Activated naive CD8-positive, alpha-beta T cell treated with anti-CD3 and anti-CD28 coated beads, Interleukin-2, amount 10 ng/mL, durations not matched to agents 7 days and 5 days (primary cell): ENCODE data around the gene GRK7. TPM values are rescaled to one million over a fixed set of nuclear protein-coding genes. Genes with fewer than 3 reads are reported as not detected.
"Not testable (repeated sequence)": the region's sequence is repeated elsewhere in the genome, so short reads cannot be mapped to it uniquely, and the experiment has no call there.

Experiments used
- ATAC-seq: fragments of 150-1000 bp; cut with Tn5 transposase; one replicate; pipeline ENCODE4 v1.10.0; 2021; ENCODE audit warnings: low read depth, moderate library complexity
- POLR2A ChIA-PET: fragments of 350-600 bp; sonication (Branson Sonifier 250); formaldehyde crosslinking; loops from one replicate; lab custom pipeline; 2021; ENCODE audit warnings: antibody characterized with exemption; lab: Charles Lee
- DNase-seq: peaks from one replicate; pipeline ENCODE4 v3.0.0; 2021
- H3K27ac Mint-ChIP-seq: one replicate; pipeline ENCODE4 v1.8.0; 2022; ENCODE audit warnings: mild to moderate bottlenecking, mixed read lengths
- H3K27me3 Mint-ChIP-seq: one replicate; pipeline ENCODE4 v1.8.0; 2022; ENCODE audit warnings: mild to moderate bottlenecking, moderate library complexity, mixed read lengths
- H3K36me3 Mint-ChIP-seq: one replicate; pipeline ENCODE4 v1.8.0; 2021; ENCODE audit warnings: mild to moderate bottlenecking, mixed read lengths
- H3K4me1 Mint-ChIP-seq: one replicate; pipeline ENCODE4 v1.8.0; 2021; ENCODE audit warnings: mixed read lengths
- H3K4me3 Mint-ChIP-seq: one replicate; pipeline ENCODE4 v1.8.0; 2022; ENCODE audit warnings: mild to moderate bottlenecking, moderate library complexity, mixed read lengths
- H3K9me3 Mint-ChIP-seq: one replicate; pipeline ENCODE4 v1.8.0; 2021; ENCODE audit warnings: mixed read lengths
- total RNA-seq, 2 experiments: library from RNA; stranded (reverse); gene quantifications; one replicate each; pipeline ENCODE4 v1.2.3, GENCODE V29; 2021

GRK7 gene
- total RNA-seq, 2 experiments from 2014 or later = not detected

DNA sequence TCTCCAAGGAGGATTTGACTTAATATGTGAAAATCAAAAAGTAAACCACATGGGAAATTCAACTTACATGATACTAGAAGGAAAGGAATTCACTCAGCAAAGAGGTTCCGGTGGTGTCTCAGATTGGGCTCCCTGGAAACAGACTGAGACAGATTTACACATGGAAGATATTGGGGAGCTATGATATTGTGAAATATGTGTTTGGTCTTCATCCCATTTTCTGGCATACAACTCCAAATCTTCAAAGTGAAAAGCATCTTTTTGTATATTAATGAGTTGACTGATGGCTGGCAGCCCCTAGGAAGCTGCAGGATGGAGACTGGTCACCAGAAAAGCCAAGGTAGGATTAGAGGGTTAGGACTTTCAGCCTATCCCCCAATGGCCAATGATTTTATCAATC, 29.3 kb downstream of the GRK7 start:
- no peak overlapping the region for H3K4me3 Mint-ChIP-seq
- POLR2A ChIA-PET = no interaction called here
- peaks cover 37% of the 10 kb centered on the region for H3K4me1 Mint-ChIP-seq
- no peak overlapping the region for H3K27ac Mint-ChIP-seq
- DNase-seq (no peak), ATAC-seq (no peak)
- no peaks in the 10 kb centered on the region for H3K36me3 Mint-ChIP-seq
- no peaks in the 10 kb centered on the region for H3K9me3 Mint-ChIP-seq
- H3K27me3 Mint-ChIP-seq = no peaks in the 10 kb centered on the region

DNA sequence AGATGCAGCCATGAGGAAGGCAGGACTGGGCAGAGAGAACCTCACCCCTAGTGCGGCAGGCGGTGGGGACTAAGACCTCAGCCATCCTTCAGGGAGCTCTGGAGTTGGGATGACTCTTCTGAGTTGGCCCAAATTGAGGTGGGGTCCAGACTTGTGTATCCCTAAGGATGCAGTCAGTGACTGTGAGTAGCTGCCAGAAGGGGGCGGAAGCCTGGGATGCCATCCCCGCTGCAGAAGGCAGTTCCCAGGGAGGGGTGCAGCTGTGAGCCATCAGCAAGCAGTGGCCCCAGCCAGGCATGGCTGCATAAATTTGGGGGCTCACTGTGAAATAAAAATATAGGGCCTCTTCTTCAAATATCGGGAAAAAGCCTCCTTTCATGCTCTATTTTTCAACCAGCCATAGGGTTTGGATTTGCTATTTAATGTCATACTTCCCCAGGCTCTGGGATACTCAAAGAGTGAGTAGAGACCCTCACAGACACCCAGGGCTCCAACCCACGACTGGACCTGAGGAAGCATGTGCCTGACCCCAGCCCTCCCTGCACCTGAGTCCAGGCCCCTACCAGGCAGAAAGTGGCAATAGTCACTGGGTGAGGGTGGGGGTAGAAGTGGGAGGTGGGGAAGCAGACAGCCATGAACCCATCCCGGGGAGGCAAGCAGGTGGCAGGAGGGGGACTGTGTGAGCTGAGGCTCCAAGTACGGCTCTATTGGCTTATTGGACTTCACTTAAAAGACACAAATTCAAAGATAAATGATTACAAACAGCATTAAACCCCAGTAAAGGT, 30.5 kb downstream of the GRK7 start:
- peak overlapping the region; percentile 27 for H3K27ac Mint-ChIP-seq
- POLR2A ChIA-PET = interaction anchor here (0.6 kb wide), 2 partner anchors 52 to 182 kb away, joined by 3 to 4 read pairs; no protein-coding TSS in a partner anchor
- no peaks in the 10 kb centered on the region for H3K36me3 Mint-ChIP-seq
- peaks cover 42% of the 10 kb centered on the region for H3K4me1 Mint-ChIP-seq
- H3K9me3 Mint-ChIP-seq = no peaks in the 10 kb centered on the region
- no peak overlapping the region for H3K4me3 Mint-ChIP-seq
- ATAC-seq (no peak), DNase-seq (no peak)
- H3K27me3 Mint-ChIP-seq = no peaks in the 10 kb centered on the region

DNA sequence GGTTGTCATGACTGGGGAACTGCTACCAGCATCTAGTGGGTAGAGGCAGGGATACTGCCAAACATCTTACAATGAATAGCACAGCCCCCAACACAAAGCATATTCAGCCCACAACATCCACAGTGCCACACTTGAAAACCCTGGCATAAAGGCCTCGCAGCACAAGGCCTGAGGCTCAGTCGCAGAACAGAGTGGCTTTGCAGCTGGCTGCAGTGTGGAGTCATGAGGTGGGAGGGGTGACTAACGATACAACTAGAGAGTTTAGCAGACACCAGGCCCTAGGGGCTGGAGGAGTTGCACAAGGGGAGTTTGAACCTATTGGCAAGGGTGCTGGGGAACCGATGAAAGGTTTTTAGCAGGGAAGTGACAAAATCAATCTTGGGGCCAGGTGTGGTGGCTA, 32.1 kb downstream of the GRK7 start:
- H3K36me3 Mint-ChIP-seq = peaks cover 2% of the 10 kb centered on the region
- POLR2A ChIA-PET = interaction anchor here (2.9 kb wide), 1 partner anchor 80 kb away, joined by 13 read pairs; no protein-coding TSS in a partner anchor
- peaks cover 2% of the 10 kb centered on the region for H3K27me3 Mint-ChIP-seq
- H3K9me3 Mint-ChIP-seq = no peaks in the 10 kb centered on the region
- ATAC-seq = no peak
- H3K4me3 Mint-ChIP-seq = no peak overlapping the region
- peaks cover 41% of the 10 kb centered on the region for H3K4me1 Mint-ChIP-seq
- DNase-seq = peak; percentile 28
- peak overlapping the region; percentile 98 for H3K27ac Mint-ChIP-seq

DNA sequence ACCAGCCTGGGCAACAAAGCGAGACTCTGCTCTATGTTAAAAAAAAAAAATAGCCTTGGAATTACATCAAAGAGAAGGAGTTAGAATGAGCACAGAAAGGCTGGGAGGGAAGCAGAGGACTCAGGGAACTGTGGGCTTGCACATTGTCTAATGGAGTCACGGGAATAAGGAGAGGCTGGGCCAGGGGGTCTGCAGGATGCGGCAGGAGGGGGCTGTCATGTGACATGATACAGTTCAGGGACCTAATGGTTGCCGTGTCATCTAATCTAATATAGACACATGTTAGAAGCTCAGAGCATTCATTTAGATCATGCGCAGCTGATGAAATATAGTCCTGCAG, 32.5 kb downstream of the GRK7 start:
- peaks cover 2% of the 10 kb centered on the region for H3K36me3 Mint-ChIP-seq
- peaks cover 3% of the 10 kb centered on the region for H3K9me3 Mint-ChIP-seq
- peaks cover 41% of the 10 kb centered on the region for H3K4me1 Mint-ChIP-seq
- no peak for DNase-seq
- no peak overlapping the region for H3K4me3 Mint-ChIP-seq
- H3K27me3 Mint-ChIP-seq = peaks cover 2% of the 10 kb centered on the region
- H3K27ac Mint-ChIP-seq = peak overlapping the region; percentile 98
- POLR2A ChIA-PET = interaction anchor here (2.9 kb wide), 1 partner anchor 80 kb away, joined by 13 read pairs; no protein-coding TSS in a partner anchor
- no peak for ATAC-seq

DNA sequence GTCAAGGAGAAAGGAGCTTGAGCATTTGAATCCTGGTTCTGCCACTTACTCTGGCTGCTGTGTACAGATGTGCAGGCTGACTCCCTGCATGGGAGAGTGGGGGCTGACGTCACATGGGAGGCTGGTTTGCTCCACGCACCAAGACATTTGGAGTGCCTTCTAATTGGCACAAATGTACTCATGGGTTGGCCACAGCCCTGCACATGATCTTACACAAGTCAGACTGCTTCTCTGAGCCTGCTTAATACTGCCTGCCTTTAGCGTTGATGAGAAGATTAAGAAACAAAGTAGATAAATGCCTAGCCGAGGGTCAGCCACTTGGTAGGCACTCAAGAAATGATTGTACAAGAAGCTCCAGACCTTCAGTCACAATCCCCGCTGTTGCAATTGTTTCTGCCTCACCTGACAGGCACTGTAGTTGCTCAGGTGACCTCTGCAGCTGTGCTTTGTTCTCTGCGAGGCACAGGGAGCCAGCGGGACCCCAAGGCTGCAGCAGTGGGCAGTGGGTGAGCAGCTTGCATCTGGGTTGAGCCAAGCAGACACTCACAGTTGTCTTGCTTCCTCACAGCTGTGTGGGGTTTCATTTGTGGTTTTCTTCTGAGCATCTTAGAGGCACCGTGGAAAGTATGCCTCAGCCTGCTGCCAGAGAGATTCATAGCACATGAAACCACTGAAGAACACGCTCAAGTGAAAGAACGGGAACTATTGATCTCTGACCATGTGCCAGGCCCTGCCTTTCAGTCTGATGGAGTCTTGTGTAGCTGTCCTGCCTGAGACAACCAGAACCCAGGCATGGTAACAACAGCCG, 33.1 kb downstream of the GRK7 start:
- POLR2A ChIA-PET = interaction anchor here (0.6 to 2.9 kb wide), 5 partner anchors 8 to 79 kb away, joined by 3 to 25 read pairs (median 6); partner anchors contain the start of gene RNF7
- peaks cover 41% of the 10 kb centered on the region for H3K4me1 Mint-ChIP-seq

DNA sequence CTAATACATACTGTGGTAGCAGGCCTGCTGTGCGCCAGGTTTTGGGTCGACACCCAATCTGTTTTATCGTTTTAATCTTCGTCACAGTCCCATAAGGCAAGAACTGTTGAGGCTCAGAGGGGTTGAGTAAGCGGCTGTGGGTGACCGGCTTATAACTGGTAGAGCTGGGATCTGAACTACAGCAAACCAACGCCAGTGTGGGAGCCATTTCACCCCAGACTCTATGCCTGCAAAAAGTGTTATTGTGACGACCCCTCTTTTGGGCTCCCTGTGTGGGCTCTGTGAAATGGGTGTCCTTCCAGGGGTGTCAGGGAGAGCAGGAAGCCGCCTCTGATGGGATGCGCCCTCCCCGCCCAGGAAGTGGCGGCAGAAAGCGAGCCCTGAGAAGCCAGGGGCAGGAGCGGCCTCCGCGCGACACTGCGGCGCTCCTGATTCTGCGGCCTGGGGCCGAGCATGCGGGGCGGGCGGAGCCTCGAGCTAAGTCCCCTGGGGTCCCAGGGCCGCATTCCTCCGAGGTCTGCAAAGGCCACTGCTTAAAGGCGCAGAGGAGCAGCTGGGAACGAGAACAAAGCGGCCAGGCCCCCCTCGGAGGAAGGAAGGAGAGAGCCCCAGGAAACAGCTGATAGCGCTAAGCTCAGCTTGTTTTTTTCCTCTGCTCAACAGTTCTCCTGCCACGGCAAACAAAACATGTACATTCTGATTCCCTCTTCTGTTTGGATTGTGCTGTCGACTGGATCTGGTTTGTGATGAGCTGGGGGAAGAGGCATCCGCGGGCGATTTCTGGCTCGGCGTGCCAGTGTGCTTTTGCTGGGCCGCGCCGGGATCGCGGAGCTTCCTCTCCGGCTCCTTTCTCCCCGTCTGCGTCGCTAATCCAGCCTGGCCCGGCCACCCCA, 33.9 kb downstream of the GRK7 start:
- DNase-seq (peak; percentile 71), ATAC-seq (peak; percentile 39)
- POLR2A ChIA-PET = interaction anchor here (0.6 to 2.9 kb wide), 9 partner anchors 9 to 711 kb away, joined by 3 to 25 read pairs (median 4); partner anchors contain the start of genes ATP1B3, GRK7 and RNF7

More for the DNA sequence above, 33.1 kb downstream of the GRK7 start:
- peak; percentile 63 for DNase-seq
- H3K36me3 Mint-ChIP-seq = peaks cover 2% of the 10 kb centered on the region
- H3K27ac Mint-ChIP-seq = peak overlapping the region; percentile 98
- H3K4me3 Mint-ChIP-seq = peak overlapping the region; percentile 90
- ATAC-seq = peak; percentile 79
- peaks cover 2% of the 10 kb centered on the region for H3K27me3 Mint-ChIP-seq
- peaks cover 3% of the 10 kb centered on the region for H3K9me3 Mint-ChIP-seq

DNA sequence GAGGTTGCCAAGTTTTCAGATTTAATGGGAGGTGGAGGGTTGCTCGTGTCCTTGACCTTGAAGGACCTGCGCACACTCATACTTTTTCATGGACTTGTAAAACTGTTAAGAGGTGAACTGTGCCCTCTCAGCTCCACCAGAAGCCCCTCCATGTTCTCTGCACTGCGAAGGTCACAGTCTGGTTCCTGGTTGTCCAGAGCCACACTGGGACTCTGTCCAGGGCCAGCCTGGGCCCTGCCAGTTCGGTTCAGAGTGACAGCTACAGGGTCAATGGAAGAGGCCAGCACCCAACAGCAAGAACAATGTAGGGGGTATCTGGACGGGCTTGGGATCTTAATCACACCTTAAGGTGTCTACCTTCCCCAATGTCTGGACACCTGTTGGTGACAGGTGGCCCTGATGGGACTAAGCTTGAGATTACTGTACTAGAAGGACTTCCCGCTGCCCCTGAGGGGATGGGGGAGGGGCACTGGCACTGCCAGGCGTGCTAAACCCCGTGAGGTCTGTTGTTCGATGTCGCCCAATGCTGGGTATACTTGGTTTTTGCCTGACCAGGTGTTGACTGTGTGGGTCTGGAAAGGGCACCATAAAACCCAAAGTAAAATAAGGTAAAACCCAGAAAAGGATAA, 34.7 kb downstream of the GRK7 start:
- Mint-ChIP-seq H3K4me3 (peak overlapping the region; percentile 90), H3K27ac (peak overlapping the region; percentile 98), H3K36me3 (peaks cover 2% of the 10 kb centered on the region), H3K4me1 (peaks cover 41% of the 10 kb centered on the region), H3K9me3 (peaks cover 3% of the 10 kb centered on the region), H3K27me3 (peaks cover 5% of the 10 kb centered on the region)
- DNase-seq (peak; percentile 38), ATAC-seq (no peak)
- POLR2A ChIA-PET = interaction anchor here (0.6 to 2.9 kb wide), 5 partner anchors 10 to 711 kb away, joined by 3 to 25 read pairs (median 13); partner anchors contain the start of genes ATP1B3 and RNF7

More for the DNA sequence above, 33.9 kb downstream of the GRK7 start:
- Mint-ChIP-seq H3K4me1 (peaks cover 41% of the 10 kb centered on the region), H3K36me3 (peaks cover 2% of the 10 kb centered on the region), H3K27me3 (peaks cover 2% of the 10 kb centered on the region), H3K4me3 (peak overlapping the region; percentile 90), H3K27ac (peak overlapping the region; percentile 98), H3K9me3 (peaks cover 3% of the 10 kb centered on the region)

DNA sequence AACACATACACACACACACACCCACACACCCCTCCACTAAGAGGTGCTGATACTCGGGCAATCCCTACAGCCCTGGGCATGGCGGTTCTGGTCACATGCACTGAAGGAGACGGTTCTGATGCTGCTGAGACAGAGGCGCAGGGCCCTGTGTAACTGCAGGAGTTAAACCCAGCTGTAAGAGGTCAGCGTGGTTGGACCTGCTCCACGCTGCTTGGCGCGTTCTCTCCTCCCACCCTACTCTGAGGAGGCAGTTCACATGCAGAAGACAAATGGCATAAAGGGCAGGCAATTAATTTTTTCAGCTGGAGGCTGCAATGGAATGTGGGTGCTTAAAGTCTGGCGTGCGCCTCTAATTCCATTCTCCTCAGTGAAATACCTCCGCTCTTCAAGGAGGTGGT, 35.2 kb downstream of the GRK7 start:
- peaks cover 3% of the 10 kb centered on the region for H3K9me3 Mint-ChIP-seq
- POLR2A ChIA-PET = interaction anchor here (1.8 to 2.9 kb wide), 3 partner anchors 59 to 79 kb away, joined by 13 to 25 read pairs (median 19); partner anchors contain the start of genes ATP1B3 and RNF7

DNA sequence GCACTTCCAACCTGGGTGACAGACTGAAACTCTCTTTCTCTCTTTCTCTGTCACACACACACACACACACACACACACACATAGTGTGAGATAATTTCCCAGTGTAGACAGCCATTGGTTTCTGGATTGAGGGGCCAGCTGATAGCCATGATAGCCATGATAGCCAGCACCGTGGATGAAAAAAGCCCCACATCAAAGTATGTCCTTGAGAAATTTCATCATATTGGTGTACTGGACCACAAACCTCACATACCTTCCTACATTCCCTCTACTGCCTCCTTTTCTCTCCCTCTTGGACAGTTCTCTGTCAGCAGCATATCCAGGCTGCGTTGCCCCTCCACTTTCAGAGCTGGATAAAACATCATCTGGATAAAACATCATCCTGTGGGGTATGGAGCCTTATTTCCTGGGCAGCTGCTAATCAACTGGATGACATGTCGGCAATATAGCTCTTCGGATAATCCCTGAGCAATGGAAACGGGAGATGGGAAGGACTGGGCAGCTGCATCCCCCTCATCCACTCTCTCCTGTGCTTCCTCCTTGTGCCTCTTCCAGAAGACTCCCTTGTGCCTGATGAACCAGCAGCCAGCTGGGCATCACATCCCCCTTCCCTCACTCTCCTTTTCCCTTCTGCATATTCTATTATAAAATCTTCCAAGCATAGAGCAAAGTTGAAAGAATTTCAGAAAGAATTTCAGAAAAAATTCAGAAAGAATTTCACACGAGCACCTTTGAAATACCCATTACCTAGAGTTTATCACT, 39.3 kb downstream of the GRK7 start:
- no peak for ATAC-seq

More for the DNA sequence above, 35.2 kb downstream of the GRK7 start:
- peaks cover 6% of the 10 kb centered on the region for H3K27me3 Mint-ChIP-seq
- H3K4me1 Mint-ChIP-seq = peaks cover 41% of the 10 kb centered on the region
- H3K4me3 Mint-ChIP-seq = no peak overlapping the region
- peaks cover 2% of the 10 kb centered on the region for H3K36me3 Mint-ChIP-seq
- DNase-seq = no peak
- no peak for ATAC-seq
- H3K27ac Mint-ChIP-seq = no peak overlapping the region

DNA sequence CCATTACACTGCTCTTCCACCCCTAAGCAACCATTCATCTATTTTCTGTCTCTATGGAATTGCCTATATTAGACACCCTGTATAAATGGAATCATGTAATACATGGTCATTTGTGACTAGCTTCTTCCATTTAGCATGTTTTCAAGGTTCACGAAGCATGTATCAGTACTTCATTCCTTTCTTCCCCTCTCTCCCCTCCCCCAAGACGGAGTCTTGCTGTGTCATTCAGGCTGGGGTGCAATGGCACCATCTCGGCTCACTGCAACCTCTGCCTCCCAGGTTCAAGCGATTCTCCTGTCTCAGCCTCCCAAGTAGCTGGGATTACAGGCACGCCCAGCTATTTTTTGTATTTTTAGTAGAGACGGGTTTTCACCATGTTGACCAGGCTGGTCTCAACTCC, 40.3 kb downstream of the GRK7 start:
- not testable (repeated sequence) for DNase-seq, H3K27ac Mint-ChIP-seq, H3K27me3 Mint-ChIP-seq, H3K36me3 Mint-ChIP-seq, H3K4me3 Mint-ChIP-seq, ATAC-seq, H3K9me3 Mint-ChIP-seq, H3K4me1 Mint-ChIP-seq
- POLR2A ChIA-PET = interaction anchor here (0.6 kb wide), 1 partner anchor 14 kb away, joined by 3 read pairs; no protein-coding TSS in a partner anchor

More for the DNA sequence above, 39.3 kb downstream of the GRK7 start:
- POLR2A ChIA-PET = no interaction called here
- DNase-seq = no peak
- Mint-ChIP-seq H3K27me3 (peaks cover 8% of the 10 kb centered on the region), H3K4me1 (peaks cover 10% of the 10 kb centered on the region), H3K9me3 (peaks cover 3% of the 10 kb centered on the region), H3K4me3 (no peak overlapping the region), H3K27ac (no peak overlapping the region), H3K36me3 (peaks cover 2% of the 10 kb centered on the region)

DNA sequence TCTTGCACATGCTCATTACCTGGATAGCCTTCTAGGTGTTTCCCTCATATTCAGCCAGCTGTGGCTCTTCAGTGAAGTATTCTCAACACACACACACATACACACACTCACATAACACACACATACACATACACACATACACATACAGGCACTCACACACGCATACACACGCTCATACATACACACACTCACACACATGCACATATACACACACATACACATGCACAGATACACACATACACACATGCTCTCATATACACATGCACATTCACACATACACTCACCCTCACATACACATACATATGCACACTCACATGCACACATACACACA, 41.2 kb downstream of the GRK7 start:
- no peaks in the 10 kb centered on the region for H3K36me3 Mint-ChIP-seq
- ATAC-seq (no peak), DNase-seq (no peak)
- no peak overlapping the region for H3K27ac Mint-ChIP-seq
- no peak overlapping the region for H3K4me3 Mint-ChIP-seq
- peaks cover 6% of the 10 kb centered on the region for H3K27me3 Mint-ChIP-seq
- POLR2A ChIA-PET = no interaction called here
- no peaks in the 10 kb centered on the region for H3K4me1 Mint-ChIP-seq
- H3K9me3 Mint-ChIP-seq = peaks cover 3% of the 10 kb centered on the region
